Renal pelvis (tissue), 4 donors: ENCODE measurements around the gene SLC39A13. TPM values are rescaled to one million over a fixed set of nuclear protein-coding genes. Genes with fewer than 3 reads are reported as not detected.
A peak's percentile ranks its signal among the peaks of the same experiment; 100 is the strongest.

ENCODE experiments used
- DNase-seq: peaks from one replicate; pipeline ENCODE4 v3.0.0-alpha.2; 2013
- polyA plus RNA-seq, 3 donors: library from polyadenylated mRNA; unstranded; fragments of 120-200 nt; gene quantifications; one replicate each; pipeline ENCODE4 v1.2.1, GENCODE V29; 2013; ENCODE audit not compliant: insufficient read length in 3 of 3

Gene SLC39A13
- polyA plus RNA-seq, 3 donors, result 58.4 to 71.9 (median 64.3) TPM

DNA sequence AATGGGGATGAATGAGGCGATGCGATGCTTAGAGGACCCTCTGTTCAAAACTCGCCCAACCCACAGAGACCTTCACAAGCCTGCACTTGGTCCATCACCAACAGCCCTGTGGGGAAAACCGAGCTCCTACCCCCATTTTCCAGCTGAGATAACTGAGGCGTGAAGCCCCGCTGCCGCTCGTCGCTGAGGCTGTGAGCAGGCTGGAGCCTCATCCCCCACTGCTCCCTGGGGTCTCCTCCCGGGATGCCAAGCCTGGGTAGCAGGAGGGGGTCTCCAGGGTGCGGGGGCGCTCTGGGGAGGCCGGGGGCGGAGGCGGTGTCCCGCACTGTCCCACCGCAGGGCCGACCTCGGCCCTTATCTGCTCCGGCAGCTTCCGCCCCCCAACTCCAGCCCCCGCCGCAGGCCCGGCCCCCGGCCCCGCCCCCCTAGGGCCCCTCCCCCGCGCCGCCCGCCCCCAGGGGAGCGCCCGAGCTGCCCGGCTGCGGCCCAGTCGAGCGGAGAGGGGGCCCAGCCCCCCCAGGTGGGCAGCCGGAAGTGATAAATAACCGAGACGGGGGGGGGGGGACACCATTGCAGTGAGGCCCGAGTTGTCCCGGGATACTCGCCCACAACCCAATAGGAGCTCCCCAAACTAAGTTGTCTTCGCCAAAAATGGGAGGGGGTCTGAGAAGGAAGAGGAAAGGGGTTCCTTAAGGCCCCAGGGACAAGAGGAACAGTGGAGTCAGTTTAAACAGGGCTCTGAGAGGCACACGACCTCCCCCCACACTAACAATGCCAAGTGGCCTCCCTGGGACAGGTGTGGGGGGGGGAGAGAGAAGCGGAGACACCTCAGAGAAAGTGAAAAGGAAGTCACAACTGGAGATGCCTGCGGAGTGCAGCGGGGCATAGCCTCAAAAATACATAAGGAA is 8.3 kb upstream of the SLC39A13 start:
- no peak for DNase-seq

DNA sequence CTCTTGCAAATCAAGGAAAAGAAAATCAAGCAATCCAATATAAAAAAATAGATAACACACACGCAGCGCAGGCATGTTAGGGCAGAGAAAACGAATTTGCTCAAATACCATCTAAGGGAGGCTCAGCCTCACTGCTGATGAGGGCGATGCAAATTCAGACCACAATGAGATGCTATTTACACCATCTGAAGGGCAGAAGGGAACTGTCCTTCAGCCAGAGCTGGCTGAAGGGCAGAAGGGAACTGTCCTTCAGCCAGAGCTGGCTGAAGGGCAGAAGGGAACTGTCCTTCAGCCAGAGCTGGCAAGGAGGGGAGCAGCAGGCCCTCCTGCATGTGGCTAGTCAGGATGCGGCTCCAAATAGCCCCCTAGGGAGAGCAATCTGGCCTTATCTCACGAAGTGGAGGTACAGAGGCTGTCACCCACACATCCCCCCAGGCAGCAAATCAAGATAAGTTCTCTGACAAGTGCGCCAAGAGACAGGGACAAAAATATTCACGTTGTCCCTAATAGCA is 7.6 kb upstream of the SLC39A13 start:
- no peak for DNase-seq

DNA sequence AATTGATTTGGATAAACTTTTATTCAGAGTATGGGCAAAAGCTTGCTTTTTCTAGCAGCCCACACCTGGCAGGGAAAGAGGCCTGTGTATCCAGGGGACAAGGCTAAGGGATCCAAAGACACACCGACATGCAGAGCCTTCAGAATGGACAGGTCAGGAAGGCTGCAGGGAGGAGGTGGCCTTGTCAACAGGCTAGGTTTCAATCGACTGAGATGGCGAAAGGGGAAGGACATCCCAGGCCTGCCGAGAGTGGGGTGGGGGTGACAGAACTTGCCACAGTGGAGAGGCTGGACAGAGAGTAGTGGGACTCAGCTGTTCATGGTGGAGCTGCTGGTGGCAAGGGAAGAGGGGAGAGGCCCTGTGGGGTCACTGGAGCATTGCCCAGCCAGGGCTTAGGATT is 5.3 kb upstream of the SLC39A13 start:
- DNase-seq, result no peak

DNA sequence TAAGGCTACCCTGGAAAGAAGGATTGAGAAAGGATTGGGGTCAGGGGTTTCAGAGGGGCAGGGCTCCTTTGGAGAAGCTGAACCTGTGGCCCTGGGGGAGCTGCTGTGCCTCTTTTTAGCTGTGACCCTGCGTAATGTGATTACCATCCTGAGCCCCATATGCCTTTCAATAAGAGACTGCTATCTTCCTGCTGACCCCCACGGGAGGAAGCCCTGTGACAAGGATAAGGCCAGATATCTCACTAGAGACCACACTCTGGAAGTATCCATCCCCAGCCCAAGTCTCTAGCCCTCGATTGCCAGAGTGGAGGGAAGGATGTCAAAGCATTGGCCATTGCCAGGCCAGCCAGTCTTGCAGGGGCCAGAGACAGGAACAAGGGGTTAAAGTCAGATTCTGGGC is 4.8 kb upstream of the SLC39A13 start:
- no peak for DNase-seq

DNA sequence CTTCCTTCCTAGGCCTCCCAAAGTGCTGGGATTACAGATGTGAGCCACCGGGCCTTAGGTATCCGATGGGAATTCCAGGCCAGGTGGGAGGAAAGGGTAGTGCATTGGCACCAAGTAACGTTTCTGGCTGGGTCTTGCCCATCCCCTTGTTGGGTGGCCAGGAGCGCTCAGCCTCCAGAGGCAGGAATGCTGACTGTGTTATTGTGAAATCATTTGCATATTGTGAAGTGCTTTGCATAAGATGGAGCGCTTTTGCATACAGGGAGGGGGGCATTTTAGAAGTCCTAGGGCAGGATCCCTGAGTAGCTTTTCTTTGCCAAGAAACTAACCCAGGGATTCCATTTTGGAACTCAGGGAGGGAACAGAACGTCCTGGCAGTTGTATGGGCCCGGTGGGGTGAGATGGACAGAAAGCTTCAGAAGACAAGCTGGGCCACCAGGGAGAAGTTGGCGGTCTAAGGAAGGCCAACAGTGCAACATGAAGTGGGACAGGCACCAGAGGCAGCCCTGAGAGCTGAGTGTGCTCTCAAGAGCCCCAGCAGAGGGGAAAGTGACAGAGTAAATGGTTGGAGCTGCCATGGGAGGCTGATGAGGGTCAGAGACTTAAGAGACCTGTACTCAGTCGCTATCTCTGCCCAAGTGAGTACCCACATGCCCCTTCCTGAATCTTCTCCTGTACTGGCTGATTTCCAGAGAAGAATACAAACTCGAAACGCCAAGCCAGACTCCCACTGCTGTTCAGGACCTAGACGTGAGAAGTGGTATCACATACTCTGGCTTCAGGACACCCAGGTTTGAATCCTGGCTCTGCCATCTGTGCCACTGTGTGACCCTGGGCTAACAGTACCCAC is 1.3 kb upstream of the SLC39A13 start:
- no peak for DNase-seq

DNA sequence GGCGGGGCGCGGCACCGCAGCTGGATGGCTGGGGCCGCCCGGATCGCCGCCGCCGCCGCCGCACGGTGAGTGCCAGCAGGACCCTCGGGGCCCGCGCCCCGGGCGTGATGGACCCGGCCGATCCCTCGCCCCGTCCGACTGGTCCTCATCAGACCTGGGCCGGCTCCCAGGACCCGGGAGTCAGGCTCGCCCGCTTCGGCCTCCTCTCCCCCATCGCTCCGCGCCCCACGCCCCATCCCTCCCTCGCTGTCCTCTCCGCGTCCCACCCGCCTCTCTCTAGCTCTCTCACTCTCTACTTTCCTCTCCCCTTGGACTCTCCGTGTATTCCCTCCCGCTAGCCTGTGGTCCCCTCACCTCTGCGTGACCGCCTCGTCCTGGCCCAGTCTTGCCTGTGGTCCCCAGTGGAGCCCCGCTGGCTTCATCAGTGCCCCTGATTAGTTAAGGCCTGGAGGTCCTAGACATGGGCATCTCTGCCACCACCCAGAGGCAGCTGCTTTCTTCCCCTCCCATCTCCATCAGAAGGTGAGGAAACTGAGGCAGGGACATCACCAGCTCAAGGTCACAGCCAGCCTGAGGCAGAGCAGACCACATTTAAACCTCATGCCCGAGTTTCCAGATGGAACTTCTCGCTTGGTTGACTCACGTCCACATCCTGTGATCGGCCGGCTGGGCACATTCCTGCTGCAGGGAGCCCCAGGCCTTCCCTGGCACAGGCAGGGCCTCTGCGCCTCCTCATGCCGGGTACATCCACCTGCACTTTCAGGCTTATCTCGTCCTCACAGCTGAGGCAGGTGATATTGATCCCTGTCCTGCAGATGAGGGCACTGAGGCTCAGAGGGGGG is 429 bp downstream of the SLC39A13 start:
- DNase-seq, result peak; percentile 77

DNA sequence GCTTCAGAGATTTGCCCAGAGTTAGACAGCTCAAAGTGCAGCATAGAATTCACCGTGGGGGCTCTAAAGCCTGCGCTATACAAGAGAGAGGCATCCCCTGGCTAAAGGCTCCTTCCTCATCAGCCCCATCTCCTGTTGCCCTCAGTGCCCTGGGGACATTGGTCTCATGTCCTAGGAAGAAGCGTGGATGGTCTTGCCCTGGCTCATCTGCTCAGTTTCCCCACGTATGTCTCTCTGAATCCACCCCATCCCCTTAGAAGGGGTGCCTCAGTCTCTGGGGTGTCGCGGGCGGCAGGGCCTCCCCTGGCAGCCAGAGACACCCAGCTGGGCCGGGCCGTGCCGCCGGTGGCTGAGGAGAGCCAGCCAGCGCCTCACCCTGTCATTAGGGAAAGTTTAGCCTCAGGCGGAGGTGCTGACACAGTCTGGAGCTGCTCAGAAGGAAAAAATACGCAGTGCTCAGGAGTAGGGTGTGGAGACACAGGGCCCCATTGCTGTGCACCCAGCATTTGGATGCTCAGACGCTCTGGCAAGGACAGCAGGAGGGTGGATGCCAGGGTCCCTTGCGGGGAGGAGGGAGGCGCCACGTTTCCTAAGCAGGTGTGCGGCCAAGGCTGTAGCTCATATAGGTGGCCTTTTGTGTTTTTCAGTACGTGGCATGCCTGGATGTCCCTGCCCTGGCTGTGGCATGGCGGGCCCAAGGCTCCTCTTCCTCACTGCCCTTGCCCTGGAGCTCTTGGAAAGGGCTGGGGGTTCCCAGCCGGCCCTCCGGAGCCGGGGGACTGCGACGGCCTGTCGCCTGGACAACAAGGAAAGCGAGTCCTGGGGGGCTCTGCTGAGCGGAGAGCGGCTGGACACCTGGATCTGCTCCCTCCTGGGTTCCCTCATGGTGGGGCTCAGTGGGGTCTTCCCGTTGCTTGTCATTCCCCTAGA is 1.3 kb downstream of the SLC39A13 start:
- DNase-seq, result no peak

DNA sequence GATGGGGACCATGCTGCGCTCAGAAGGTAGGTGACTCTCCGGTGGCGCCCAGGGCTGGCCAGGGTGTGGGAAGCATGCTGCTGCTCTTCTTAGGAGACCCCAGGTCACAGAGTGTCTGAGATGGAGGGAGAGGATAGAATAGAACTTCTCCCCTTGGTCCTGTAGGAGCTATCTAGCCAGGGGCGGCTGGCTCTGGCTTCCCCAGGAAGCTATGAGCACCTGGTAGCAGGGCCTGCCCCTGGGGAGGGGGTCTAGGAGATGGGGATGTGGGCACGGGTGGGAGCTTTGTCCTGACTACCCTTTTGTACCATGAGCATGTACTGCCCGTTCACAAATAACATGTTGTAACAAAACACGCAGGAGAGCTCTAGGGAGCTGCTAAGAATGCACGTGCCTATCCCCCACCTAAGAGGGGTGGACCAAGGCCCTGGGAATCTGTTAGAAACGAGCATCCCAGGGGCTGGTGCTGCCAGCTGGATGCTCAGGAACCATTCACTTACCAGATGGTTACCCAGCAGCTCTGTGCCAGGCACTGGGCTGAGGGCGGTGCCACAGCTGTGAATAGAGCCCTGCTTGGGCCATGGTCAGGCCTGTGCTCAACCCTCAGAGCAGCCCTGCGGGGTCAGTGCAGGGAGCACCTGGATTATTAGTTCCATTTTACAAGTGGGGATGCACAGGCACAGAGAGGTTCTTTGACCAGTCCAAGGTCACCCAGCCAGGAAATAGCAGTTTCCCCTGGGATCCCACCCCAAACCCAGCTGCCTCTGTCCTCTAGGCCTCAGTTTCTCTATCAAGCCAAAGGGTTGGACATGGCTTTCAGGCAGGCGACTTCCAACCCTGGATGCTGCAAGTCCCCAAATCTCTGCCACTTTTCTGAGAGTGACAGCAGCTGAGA is 2.2 kb downstream of the SLC39A13 start:
- no peak for DNase-seq

DNA sequence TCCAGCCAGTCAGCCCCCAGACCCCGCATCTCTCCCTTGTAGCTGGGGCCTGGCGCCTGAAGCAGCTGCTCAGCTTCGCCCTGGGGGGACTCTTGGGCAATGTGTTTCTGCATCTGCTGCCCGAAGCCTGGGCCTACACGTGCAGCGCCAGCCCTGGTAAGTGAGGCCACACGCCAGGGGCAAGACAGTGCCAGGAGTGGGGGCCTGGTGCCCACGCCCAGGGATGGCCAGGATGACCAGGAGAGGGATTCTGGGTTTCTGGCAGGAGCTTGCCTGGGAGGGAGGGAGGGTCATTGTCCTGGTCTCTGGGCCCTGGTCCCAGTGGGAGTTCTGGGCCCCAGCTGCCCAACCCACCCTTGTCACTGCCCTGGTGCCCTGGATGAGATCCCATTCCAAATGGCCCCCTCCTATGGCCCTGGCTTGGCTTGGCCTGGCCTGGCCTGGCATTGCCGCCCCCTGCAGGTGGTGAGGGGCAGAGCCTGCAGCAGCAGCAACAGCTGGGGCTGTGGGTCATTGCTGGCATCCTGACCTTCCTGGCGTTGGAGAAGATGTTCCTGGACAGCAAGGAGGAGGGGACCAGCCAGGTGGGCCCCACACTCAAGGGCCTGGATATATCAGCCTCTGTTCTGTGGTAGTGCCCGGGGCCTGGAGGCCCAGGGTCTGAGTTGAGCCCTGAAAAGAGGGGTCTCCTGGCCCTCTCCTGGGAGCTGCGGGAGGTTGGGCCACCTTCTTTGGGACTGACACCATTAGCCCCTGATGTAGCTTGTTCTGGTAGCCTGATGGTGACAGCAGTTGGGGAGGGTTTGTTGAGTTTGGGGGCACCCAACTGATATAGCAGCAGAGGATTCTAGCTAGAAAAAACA is 3.7 kb downstream of the SLC39A13 start:
- DNase-seq, result no peak

DNA sequence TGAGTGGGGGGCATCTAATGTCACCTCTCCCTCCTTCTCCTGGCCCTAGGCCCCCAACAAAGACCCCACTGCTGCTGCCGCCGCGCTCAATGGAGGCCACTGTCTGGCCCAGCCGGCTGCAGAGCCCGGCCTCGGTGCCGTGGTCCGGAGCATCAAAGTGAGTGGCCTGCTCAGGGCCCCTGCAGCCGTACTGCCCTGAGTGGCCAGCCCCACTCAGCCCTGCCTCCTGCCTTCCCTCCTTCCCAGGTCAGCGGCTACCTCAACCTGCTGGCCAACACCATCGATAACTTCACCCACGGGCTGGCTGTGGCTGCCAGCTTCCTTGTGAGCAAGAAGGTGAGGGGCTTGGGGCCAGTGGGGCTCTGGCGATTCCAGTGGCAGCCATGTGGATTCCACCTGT is 5.0 kb downstream of the SLC39A13 start:
- no peak for DNase-seq

DNA sequence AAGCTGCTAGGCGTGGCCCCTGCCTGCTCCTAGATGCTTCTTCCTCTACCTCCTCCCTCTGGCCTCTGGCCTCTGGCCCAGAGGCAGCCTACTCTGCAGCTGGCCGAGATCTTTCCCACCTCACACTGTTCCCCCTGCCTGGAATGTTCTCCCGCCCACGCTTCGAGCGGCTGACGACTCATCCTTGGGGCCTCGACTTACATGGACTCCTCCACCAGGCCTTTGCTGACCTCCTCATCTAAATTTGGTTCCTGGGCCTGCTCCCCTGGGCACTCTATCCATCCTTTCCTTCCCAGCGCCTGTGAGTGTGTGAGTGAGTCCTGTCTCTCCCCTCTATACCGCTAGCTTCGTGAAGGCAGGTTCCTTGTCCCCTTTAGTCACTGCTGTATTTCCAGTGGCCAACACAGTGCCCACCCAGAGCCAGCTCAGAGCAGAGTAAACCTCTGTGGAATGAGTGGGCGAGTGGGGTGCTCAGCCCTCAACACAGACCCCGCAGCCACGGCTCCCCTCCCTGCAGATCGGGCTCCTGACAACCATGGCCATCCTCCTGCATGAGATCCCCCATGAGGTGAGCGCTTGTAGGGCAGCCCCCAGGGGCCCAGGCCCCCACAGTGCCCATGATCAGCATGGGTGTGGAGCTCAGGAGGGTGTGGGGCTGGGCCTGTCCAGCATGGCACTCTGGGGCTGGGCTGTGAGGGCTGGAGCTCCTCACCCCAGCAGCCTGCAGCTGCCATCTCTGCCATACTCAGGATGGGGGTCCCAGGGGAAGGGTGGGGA is 5.7 kb downstream of the SLC39A13 start:
- no peak for DNase-seq

DNA sequence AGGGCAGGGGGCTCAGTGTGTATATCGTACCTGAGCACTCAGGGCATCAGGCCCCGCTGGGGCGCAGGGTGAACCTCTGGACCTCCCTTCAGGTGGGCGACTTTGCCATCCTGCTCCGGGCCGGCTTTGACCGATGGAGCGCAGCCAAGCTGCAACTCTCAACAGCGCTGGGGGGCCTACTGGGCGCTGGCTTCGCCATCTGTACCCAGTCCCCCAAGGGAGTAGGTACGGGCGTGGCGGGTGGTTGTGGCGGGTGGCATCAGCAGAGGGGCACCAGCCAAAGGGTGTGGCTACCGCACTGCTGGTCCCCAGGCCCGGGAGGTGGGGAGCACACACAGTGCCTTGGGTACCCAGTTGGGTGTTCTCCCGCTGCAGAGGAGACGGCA is 6.3 kb downstream of the SLC39A13 start:
- no peak for DNase-seq

DNA sequence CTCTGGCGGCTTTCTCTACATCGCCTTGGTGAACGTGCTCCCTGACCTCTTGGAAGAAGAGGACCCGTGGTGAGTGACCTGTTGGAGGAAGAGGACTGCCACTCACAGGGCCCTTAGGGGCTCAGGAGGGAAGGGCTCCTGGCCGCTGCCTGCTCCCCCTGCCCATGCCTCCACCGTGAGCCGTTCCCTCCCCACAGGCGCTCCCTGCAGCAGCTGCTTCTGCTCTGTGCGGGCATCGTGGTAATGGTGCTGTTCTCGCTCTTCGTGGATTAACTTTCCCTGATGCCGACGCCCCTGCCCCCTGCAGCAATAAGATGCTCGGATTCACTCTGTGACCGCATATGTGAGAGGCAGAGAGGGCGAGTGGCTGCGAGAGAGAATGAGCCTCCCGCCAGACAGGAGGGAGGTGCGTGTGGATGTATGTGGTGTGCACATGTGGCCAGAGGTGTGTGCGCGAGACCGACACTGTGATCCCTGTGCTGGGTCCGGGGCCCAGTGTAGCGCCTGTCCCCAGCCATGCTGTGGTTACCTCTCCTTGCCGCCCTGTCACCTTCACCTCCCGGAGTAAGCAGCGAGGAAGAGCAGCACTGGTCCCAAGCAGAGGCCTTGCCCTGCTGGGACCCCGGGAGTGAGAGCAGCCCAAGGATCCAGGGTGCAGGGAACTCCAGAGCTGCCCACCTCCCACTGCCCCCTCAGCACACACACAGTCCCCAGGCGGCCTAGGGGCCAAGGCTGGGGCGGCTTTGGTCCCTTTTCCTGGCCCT is 6.9 kb downstream of the SLC39A13 start:
- DNase-seq, result no peak

DNA sequence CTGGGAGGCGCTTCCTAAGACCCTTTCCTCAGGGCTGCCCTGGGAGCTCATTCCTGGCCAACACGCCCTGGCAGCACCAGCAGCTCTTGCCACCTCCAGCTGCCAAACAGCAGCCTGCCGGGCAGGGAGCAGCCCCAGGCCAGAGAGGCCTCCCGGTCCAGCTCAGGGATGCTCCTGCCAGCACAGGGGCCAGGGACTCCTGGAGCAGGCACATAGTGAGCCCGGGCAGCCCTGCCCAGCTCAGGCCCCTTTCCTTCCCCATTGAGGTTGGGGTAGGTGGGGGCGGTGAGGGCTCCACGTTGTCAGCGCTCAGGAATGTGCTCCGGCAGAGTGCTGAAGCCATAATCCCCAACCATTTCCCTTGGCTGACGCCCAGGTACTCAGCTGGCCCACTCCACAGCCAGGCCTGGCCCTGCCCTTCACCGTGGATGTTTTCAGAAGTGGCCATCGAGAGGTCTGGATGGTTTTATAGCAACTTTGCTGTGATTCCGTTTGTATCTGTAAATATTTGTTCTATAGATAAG is 7.6 kb downstream of the SLC39A13 start:
- no peak for DNase-seq

DNA sequence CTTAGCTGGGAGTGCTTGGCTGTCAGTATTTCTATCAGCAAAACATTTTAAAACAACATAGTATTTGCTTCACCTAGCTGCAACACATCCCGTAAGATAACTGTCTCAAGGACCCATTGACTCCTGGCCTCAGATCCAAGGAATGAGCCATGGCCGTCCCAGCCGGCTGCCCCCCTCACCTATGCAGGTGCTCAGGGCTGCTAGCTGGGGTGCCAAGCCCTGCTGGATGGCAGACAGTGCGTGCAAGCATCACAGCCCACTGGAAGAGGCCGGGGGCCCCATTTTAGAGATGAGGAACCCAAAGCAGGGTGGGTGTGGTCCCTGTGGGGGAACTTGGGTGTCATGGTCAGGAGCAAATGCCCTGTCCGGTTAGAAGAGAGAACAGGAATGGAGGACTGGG is 9.3 kb downstream of the SLC39A13 start:
- no peak for DNase-seq

DNA sequence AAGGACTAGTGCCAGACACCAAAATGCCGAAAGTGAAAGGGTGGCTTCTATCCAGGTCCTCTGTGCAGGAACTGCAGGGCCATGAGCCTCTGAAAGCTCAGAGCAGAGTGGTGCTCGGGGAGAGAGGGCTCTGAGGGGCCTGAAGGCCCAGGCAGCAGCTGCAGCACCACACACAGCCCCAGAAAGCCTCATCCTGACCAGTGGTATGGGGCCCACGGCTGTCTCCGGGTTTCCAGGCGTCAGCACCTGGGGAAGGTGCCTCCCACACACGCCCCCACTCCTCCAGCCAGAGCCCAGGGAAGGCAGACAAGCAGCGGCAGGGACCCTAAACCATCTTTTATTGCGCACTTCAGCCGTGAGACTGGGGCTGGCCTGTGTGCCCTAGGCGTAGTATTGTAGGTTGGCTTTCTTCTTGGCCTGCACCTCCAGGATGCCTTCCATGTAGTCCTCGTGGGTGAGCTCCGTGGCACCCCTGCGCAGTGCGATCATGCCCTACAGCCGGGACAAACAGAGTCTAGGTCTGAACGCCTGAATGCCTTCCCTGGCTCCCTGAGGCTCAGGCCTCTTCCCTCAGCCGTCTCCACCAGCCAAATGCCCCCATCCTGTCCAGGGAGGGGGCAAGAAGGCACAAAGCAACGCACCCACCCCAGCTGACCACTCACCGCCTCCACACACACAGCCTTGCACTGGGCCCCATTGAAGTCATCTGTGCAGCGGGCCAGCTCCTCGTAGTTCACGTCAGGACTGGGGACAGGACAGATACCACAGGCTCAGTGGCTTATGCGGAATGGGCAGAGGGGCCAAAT is 10.3 kb downstream of the SLC39A13 start:
- no peak for DNase-seq
